ENCODE data around the gene GLTP.
A peak's percentile ranks its signal among the peaks of the same experiment; 100 is the strongest.
"Not testable (repeated sequence)": the region's sequence is repeated elsewhere in the genome, so short reads cannot be mapped to it uniquely, and the experiment has no call there.

The GLTP gene

DNA sequence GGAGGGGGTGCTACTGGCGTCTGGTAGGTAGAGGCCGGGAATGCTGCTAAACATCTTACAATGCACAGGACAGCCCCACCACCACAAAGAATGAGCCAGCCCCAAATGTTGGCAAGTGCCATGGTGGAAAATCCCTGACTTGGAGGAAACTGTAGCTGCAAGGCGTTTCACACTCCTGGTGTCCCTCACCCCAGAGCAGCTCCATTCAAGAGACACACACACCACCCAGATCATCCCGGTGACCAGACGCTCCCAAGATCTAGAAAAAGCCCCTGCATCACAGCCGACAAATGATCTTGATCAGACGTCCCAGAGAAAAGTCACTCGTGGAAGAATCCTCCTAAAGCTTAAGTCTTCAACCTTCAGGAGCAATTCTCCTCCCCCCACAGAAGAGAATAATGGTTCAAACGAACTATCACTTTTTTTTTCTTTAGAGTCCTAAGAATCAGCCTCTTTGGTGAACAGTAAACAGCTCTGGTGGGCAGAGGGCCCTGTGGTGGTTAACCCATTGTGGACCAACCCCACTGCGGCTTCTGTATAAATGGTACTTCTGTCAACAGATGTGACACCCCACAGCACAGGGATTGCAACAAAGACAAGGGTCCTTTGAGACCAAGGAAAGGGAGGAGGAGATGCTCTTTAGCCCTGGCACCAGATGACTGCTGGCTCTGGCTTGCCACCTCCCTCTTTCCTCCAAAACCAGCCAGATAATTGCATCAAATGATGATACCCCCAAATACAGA lies 2.7 kb downstream of the GLTP start:
- no peak for DNase-seq (ENCODE audit: low read depth)

DNA sequence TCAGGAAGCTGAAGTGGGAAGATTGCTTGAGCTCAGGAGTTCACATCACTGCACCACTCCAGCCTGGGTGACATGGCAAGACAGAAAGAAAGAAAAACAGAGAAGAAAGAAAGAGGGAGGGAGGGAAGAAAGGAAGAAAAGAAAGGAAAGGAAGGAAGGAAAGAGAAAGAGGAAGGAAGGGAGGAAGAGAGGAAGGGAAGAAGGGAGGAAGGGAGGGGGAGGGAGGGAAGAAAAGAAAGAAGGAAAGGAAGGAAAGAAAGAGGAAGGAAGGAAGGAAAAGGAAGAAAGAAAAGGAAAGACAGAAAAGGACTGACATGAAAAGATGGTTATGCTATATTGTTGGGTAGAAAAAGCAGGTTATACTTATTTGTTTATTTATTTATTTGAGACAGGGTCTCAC lies 3.9 kb downstream of the GLTP start:
- DNase-seq (ENCODE audit: low read depth), result no peak

DNA sequence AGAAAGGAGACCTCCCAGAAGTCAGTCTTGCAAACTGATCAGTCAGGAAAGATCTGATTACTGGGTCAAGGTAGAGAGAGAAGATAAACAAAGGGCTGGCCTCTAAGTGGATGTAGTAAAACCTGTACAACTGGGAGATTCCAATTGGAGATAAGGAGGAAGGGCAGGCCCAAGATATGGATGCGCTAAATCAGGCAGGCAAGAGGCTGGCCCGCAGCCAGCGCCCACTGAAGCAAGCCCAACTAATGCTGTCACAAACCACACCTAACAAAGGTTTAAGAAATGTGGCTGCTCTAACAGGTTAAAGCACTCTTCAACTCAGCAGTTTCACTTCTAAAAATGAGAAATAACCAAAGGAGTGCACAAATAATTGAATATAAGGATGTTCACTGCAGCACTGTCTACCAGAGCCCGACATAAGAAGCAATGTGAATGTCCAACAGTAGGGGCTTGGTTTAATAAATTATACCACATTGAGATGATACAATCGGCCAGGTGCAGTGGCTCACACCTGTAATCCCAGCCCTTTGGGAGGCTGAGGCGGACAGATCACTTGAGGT lies 4.7 kb downstream of the GLTP start:
- no peak for DNase-seq (ENCODE audit: low read depth)

DNA sequence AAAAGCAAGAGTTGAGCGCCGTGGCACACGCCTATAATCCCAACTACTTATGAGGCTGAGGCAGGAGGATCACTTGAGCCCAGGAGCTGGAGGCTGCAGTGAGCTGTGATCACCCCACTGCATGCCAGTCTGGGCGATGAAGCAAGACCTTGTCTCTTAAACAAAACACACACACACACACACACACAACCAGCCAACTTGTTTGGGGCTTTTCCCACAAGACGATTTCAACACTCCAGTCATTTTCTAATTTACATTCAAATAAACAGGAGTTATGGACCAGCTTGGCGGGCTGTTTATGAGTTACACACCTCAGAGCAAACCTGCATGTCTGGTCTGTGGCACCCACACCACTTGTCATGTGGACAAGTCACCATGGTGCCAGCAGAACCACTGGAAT lies 6.7 kb downstream of the GLTP start:
- no peak for DNase-seq (ENCODE audit: low read depth)

DNA sequence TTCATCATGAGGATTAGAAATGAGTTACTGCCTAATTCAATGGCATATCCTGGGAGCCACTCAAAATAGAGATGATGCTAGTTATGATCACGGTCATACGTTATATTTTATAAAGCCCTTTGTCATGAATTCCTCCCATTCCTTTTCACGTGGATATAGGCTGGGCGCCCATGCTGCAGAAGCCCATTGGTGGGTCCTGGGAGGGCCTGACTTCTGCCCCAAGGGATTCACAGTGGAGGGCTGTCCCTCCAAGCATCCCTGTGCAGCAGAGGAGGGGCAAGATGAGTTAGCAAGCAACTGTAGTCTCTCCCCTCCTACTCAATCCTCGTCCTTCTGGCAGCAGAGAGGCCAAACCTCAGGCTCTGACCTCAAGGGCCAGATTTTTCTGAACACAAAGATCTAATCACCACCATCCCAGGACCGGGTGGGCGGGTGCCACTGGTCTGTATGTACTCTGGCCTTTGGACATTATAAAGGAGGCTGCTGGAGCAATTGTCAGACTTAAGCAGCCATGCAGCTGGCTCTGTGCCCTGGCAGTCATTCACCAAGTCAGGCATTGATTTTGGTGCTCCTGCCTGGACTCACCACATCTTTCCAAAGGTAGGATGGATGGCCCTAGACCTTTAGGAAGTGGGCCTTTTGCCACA lies 8.6 kb downstream of the GLTP start:
- DNase-seq (ENCODE audit: low read depth), result no peak

DNA sequence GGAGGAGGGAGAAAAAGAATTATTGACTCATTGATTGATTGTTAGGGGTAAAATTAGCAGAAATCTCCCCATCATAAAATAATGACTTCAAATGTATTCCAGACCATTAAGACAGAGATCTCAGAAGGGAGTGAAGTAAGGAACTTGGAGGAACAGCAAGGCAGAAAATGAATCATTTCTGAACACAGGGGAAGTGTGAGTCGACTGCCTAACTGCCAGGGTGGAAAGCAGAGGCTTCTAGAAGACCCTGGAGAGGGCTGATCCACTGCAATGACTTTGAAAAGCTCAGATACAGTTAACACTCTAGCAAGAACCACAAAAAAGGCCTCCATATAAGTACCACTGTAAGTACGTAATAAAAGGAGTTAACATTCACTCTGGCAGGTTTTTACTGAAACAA lies 9.7 kb downstream of the GLTP start:
- DNase-seq (ENCODE audit: low read depth), result no peak

DNA sequence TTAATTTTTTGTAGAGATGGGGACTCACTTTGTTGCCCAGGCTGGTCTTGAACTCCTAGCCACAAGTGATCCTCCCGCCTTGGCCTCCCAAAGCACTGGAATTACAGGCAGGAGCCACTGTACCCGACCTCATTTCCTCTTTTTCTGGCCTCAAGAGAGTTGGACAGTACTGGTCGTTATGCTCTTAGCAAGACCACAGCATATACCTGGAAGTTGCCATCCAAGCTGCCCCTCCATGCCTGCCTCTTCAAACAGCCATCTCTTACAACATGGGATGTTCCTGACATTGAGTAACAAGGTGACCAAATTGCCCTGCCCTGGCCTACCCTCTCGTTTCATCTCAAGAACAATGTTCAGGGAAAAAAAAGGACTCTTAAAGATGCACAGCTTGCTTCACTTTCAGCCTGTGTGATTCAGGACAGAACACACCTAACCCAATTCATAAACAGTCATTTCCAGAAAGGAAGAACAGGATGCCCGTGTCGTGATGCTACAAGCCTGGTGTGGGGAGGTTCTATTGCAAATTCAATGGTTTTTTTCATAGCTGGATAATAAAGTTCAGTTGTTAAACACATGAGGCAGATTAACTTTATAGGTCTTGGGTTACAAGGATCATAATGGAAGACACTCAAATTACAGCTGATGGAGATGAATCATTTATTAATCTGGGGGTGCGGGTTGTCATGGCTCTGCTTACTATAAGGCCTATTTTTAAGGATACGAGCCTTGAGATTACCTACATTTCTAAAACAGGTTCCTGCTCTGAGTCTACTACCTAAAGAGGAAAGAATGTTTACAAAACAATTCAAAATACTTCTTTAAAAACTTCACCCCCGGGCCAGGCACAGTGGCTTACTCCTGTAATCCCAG lies 11.9 kb downstream of the GLTP start:
- DNase-seq (ENCODE audit: low read depth), result no peak

DNA sequence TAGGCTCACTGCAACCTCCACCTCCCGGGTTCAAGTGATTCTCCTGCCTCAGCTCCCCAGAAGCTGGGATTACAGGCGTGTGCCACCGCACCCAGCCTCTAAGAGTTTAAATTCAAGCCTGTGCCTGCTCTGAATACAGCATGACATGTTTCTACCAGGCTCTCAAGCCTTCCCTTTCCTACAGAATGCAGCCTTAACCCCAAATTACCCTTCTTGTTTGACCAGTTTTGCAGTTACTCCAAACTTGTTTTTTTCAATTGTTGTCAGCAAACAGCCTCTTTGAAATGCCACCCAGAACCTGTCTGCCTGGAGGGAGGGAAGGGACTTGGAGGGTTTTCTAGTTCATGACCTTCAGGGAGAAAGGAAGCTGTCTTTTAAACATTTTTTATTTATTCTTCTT lies 15.4 kb downstream of the GLTP start:
- no peak for DNase-seq (ENCODE audit: low read depth)

DNA sequence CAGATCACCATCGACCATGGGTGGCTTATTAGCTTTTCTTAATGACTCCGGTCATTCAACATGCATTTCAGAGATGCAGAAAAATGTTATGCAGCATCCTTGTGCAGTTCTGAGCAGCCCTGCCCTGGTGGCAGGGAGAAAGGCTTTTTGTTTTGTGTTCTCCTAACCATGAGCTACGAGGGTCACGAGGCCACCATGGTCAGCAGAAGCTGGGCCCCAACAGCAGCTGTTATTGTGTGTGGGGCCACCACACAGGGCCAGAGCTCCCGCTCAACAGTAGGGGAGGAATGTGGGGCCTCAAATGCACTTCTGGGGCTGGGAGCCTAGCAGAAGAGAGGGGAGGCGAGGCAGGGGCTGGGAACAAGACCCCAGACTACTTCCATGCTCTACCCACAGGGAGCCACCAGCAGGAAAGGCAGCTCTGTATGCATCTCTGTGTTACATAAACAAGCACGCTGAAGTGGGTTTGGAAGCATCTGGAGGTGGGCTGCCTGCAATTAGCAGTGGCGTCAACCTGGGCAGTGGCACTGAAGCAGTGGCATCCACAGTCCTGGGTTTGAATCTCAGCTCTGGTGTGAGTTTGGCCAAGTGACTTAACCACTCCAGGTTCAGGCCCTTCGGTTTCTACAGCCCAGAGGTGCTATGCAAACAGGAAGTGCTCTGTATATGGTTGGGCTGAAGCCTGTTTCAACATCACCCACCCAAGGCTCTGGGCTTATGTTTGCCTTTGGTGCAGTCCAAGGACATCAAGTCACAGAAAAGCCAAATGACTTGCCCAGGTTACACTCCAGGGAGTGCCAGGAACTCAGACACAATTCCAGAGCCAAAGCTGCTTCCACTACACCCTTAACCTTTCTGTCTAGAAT lies 16.3 kb downstream of the GLTP start:
- no peak for DNase-seq (ENCODE audit: low read depth)

DNA sequence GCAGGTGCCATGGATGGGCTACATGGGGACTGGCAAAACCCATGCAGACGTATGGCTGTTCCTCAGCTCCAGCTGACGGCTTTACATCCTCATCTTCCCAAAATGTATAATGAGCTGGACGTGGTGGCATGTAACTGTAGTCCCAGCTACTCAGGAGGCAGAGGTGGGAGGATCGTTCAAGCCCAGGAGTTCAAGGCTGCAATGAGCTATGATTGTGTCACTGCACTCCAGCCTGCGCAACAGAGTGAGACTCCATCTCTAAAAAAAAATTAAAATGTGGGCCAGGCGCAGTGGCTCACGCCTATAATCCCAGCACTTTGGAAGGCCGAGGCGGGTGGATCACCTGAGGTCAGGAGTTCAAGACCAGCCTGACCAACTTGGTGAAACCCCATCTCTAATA lies 17.9 kb downstream of the GLTP start:
- DNase-seq (ENCODE audit: low read depth), result not testable (repeated sequence)

DNA sequence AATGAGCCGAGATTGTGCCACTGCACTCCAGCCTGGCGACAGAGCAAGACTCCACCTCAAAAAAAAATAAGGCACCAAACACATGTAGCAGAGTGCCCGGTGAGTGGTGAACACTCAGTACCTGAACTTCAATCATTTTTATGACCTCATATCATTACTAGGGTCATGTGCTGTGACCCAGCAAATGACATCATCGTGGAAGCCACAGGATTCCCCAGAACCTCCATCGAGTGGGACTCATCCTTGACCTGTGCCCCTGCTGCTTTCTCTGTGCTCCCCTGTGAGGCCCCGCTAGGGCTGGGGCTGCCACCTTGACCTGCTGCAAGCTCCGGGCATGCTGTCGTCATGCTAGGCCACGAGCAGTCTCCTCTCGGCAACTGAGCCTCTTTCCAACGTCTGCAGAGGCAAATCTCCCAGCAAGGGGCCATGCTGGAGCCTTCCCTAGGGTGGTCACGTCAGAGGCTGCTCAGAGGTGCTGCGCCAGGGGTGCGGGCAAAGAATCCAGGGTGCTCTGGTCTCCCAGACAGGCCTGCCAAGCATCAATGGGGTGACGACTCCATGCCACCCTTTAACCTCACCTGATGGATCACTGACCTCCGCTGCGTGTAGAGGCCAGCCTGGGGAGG lies 18.5 kb downstream of the GLTP start:
- no peak for DNase-seq (ENCODE audit: low read depth)

DNA sequence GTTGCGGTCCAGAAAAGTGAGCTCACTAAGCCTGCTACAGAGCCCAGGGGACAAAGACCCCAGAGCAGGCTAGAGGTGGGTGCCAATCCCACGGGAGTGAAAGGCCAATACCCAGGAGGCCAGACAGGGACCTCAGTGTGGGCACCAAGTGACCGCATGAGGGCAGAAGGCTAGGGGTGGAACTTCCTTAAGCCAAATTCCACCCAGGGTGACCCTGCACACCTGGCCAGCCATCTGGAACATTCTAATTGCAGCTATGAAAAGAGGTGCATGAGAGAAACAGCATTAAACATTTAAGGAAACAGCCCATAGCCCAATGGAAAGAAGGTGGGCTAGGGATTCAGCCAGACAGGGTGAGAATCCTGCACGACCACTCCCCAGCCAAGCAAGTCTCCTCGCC lies 19.4 kb downstream of the GLTP start:
- DNase-seq (ENCODE audit: low read depth), result no peak

DNA sequence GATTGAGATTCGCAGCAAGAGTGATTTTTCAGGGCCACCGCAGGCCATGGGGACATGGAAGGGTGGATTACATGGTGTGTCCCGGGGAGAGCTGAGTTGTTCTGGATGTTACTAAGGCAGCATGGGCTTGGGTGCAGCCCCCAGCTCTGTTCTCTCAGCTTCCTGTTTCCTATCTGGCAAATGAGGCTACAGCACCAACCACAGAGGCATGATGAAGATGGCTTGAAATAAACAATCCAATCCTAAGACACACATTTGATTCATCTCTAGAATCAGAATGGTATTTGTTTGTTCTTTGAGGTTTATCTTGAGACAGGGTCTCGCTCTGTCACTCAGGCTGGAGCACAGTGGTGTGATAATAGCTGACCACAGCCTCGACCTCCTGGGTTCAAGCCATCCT lies 21.6 kb downstream of the GLTP start:
- DNase-seq (ENCODE audit: low read depth), result no peak

DNA sequence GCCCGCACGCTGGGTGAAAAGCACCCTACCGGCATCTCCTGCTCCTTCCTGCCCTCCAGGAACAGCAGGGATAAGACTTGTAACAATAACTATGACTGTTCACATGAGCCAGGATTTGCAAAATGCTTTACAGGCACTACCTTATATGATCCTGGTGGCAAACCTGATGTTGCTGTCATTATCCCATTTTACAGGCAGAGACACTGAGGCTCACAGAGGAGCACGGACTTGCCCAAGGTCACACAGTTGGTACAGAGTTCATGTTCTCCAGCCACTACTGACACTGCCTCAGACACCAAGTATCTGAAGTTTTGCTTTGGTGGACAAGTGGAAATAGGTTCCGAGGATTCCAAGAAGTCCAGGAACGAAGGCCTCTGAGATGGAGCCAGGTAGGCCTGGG lies 22.6 kb downstream of the GLTP start:
- DNase-seq (ENCODE audit: low read depth), result no peak

DNA sequence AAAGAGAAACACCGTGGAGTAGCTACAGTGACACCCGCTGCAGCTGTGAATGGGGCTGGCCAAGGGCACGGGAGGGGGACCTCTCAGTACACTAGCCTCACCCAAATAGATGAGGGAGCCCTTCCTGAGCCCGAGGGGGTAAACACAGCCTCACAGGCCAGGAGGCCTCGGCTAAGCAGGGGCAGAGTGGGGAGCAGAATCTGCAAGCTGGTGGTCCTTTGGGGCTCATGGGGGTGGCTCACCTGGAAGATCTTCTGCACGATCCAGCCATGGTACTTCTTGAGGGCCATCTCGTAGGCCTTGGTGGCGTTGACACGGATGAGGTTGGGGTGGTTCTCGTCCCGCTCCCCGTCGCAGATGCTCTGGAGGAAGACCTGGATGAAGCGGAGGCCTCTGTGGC lies 25.0 kb downstream of the GLTP start:
- DNase-seq (ENCODE audit: low read depth), result no peak

DNA sequence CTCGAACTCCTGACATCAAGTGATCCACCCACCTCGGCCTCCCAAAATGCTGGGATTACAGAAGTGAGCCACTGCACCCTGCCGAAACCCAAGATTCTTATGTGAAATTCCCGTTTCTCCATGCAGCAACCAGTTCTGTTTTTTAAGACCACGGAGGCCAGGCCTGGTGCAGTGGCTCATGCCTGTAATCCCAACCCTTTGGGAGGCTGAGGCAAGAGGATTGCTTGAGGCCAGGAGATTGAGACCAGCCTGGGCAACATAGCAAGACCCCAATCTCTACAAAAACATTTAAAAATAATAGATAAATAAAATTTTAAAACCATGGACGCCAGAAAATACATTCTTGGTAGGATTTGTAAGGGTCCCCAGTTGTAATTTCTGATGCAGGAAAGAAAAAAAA lies 29.8 kb downstream of the GLTP start:
- not testable (repeated sequence) for DNase-seq (ENCODE audit: low read depth)

DNA sequence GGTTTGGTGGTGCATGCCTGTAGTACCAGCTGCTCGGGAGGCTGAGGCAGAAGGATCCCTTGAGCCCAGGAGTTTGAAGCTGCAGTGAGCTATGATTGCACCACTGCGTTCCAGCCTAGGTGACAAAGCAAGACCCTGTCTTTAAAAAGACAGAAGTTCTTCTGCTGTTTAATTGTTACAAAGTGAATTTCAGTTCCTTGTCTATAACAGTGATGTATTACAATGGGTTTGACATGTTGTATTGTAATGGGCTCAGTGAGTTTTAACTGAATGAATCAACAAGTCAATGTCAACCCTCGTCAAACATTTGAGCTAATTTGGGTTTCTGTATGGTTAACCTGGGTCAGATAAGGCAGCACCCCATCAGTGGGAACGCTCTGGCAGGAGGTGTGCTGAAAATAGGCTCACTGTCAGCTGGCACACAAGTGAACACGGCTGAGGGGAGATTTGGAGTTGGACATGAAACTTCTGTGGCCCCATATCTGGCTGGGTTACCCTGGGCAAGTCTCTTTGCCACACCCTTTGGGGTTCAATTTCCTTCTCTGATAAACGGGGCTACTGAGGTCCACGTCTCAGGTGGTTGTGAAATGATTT lies 33.1 kb downstream of the GLTP start:
- DNase-seq (ENCODE audit: low read depth), result no peak

DNA sequence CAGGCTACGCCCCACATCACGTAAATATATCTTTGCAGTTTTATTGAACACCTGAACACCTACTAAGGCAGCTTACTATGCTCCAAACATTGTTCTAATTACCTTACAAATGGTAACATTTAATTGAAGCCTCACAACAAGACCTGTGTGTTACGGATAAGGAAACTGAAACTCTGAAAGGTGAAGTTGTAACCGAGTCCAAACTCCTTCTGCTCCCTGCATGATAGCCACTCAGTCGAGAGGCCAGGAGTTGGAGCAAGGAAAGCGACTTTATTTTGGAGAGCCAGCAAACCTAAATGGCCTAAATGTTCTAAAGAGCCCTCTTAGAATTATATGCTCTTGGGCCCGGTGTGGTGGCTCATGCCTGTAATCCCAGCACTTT lies 34.5 kb downstream of the GLTP start:
- DNase-seq (ENCODE audit: low read depth), result no peak

DNA sequence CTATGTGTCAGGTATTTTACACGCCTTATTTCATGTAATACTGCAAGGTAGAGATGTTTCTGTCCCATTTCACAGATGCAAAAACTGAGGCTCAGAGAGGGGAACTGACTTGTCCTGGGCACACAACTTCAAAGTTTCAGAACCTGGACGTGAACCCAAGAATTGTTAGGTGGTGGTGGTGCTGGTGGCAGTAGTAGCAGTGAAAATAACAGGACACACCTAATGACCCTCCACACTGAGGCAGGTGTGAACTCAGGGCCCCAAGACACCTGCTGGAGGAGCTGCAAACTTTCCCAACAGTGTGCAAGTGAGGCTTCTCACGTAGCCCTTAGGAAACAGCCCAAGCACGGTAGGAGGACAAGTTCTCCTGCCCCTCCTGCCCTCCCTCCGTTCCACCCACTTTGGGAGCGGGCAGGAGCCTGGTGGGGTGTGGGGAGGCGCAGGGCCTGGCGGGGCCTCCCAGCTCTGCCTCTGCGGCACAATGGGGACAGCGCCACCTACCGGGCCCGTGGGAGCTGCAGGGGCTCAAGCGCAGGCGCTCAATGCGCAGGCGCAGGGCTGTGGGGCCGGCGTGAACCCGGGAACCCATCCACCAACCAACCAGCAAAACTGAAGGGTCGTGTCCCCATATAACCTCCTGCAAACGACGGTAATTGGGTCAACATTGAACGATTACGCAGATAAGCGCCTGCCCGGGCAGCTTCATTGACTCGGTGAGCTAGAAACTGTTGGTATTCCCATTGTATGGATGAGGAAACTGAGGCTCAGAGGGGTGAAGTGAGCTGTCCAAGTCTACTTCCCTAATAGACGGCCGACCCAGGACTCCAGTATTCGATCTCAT lies 35.1 kb downstream of the GLTP start:
- peak; percentile 91 for DNase-seq (ENCODE audit: low read depth)

DNA sequence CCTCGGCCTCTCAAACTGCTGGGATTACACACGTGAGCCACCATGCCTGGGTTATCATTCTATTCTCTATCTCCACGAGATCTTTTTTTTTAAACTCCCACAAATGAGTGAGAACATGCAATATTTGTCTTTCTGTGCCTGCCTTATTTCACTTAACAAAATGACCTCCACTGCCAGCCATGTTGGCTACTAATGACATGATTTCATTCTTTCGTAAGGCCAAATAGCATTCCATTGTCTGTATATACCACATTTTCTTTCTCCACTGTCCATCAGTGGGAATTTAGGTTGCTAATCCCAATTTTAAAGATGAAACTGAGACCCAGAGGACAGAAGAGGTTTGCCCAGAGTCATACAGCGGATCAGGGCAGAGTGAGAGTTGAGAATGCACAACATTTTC lies 36.2 kb downstream of the GLTP start:
- DNase-seq (ENCODE audit: low read depth), result no peak

Measured in activated T-cell treated with anti-CD3 and anti-CD28 coated beads for 48 hours (primary cell).